Measurements from ENCODE around the gene DLL4.

GRCh38 chr15:40948706-40949473 is 19.8 kb downstream of the DLL4 start:
- TF ChIP-seq, protein P1, sequence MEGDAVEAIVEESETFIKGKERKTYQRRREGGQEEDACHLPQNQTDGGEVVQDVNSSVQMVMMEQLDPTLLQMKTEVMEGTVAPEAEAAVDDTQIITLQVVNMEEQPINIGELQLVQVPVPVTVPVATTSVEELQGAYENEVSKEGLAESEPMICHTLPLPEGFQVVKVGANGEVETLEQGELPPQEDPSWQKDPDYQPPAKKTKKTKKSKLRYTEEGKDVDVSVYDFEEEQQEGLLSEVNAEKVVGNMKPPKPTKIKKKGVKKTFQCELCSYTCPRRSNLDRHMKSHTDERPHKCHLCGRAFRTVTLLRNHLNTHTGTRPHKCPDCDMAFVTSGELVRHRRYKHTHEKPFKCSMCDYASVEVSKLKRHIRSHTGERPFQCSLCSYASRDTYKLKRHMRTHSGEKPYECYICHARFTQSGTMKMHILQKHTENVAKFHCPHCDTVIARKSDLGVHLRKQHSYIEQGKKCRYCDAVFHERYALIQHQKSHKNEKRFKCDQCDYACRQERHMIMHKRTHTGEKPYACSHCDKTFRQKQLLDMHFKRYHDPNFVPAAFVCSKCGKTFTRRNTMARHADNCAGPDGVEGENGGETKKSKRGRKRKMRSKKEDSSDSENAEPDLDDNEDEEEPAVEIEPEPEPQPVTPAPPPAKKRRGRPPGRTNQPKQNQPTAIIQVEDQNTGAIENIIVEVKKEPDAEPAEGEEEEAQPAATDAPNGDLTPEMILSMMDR (conservative IDR thresholded peaks at IDR 0.05) = no peak
- TF ChIP-seq ZFX (IDR thresholded peaks at IDR 0.05) = no peak

All from C4-2B (cell line).